ENCODE results near the gene POU3F1.

Gene POU3F1

GRCh38 chr1:38027201-38028104 is 19.1 kb downstream of the POU3F1 start:
- DNase-seq: no peak

GRCh38 chr1:38026592-38027200 is 19.9 kb downstream of the POU3F1 start:
- peak; percentile 59 for DNase-seq

- no peak for DNase-seq
Measured at GRCh38 chr1:38025664-38026063, 20.9 kb downstream of the POU3F1 start.

- no peak for DNase-seq
Measured at GRCh38 chr1:38025233-38025632, 21.4 kb downstream of the POU3F1 start.

- DNase-seq: no peak
Measured at GRCh38 chr1:38022810-38023209, 23.8 kb downstream of the POU3F1 start.

- no peak for DNase-seq
Measured at GRCh38 chr1:38021969-38022368, 24.6 kb downstream of the POU3F1 start.

- no peak for DNase-seq
Measured at GRCh38 chr1:38020396-38020795, 26.2 kb downstream of the POU3F1 start.

- peak; percentile 36 for DNase-seq
Measured at GRCh38 chr1:38018864-38019343, 27.7 kb downstream of the POU3F1 start.

- no peak for DNase-seq
Measured at GRCh38 chr1:38015978-38016725, 30.4 kb downstream of the POU3F1 start.

GRCh38 chr1:38014724-38015424 is 31.7 kb downstream of the POU3F1 start:
- DNase-seq: no peak

GRCh38 chr1:38014171-38014570 is 32.4 kb downstream of the POU3F1 start:
- no peak for DNase-seq

- no peak for DNase-seq
Measured at GRCh38 chr1:38013227-38013622, 33.4 kb downstream of the POU3F1 start.

- peak; percentile 99 for DNase-seq
Measured at GRCh38 chr1:38012363-38013226, 34.0 kb downstream of the POU3F1 start, which contains the start of gene UTP11. Gene UTP11 (plus strand): TSS chr1:38012734. CDS start chr1:38012803, 69 bp downstream.

- DNase-seq: no peak
Measured at GRCh38 chr1:38009841-38010180, 36.8 kb downstream of the POU3F1 start.

GRCh38 chr1:38009088-38009840 is 37.3 kb downstream of the POU3F1 start:
- DNase-seq: peak; percentile 60

- DNase-seq: no peak
Measured at GRCh38 chr1:38006008-38006828, 40.4 kb downstream of the POU3F1 start.

- peak; percentile 63 for DNase-seq
Measured at GRCh38 chr1:38005195-38006007, 41.2 kb downstream of the POU3F1 start, which contains the start of gene FHL3. Gene FHL3 (minus strand): TSS chr1:38005514. CDS start chr1:37999412, 6,102 bp downstream.

GRCh38 chr1:38004284-38005108 is 42.1 kb downstream of the POU3F1 start:
- DNase-seq: peak; percentile 34
